ENCODE results near the gene DPAGT1. TPM values are rescaled to one million over a fixed set of nuclear protein-coding genes. Genes with fewer than 3 reads are reported as not detected.

The DPAGT1 gene
- total and polyA plus RNA-seq, 2 donors (not counting 3 experiments of a cell fraction or from before 2014, with no cell fraction given): 62.0 to 203 TPM

GRCh38 chr11:119091178-119091577 lies 10.5 kb downstream of the DPAGT1 start:
- no peaks in the 10 kb centered on the region for H3K9me1 ChIP-seq (replicated peaks; ENCODE audit: control insufficient read depth, extremely low read depth, insufficient read depth, low read length)
- peaks cover 33% of the 10 kb centered on the region for H3K79me2 ChIP-seq (ENCODE audit: control insufficient read depth, insufficient read depth, low read length)
- peaks cover 21% of the 10 kb centered on the region for H3K4me1 ChIP-seq (ENCODE audit: control insufficient read depth, extremely low read depth, insufficient read depth, low read length)
- FAIRE-seq: no peak
- intact Hi-C loops (cut with micrococcal nuclease): no loop called here
- H4K20me1 ChIP-seq (replicated peaks; ENCODE audit: control insufficient read depth, extremely low read depth, insufficient read depth, low read length): peaks cover 2% of the 10 kb centered on the region
- peak; percentile 55 for TF ChIP-seq POLR2A (IDR thresholded peaks at IDR 0.05; ENCODE audit: low read depth, low read length)
- TF ChIP-seq GATA2 (IDR thresholded peaks at IDR 0.05; ENCODE audit: insufficient read depth, insufficient read length, low read depth, low read length): no peak
- dilution Hi-C loops (cut with MboI; ENCODE audit: extremely low pct_ligation_motif_present, low sequenced_read_pairs): no loop called here
- no peak overlapping the region for H3K4me2 ChIP-seq (ENCODE audit: insufficient read depth, low read length)
- CTCF ChIA-PET: interaction anchor here (1.8 kb wide), 1 partner anchor 23 kb away, joined by 3 read pairs; the partner anchor contains the start of gene VPS11
- POLR2A ChIA-PET: interaction anchor here (0.8 kb wide), 1 partner anchor 11 kb away, joined by 3 read pairs; no protein-coding TSS in a partner anchor
- H3K27me3 ChIP-seq (ENCODE audit: control insufficient read depth in 2 of 2, insufficient read depth in 2 of 2, low read length in 2 of 2): no peaks in the 10 kb centered on the region
- H3K27ac ChIP-seq (ENCODE audit: insufficient read depth, low read depth, low read length): no peak overlapping the region
- no peak overlapping the region for H3K4me3 ChIP-seq (replicated peaks in 1 of 3; ENCODE audit: insufficient read depth in 1 of 3, low read depth in 1 of 3, low read length in 3 of 3)
- DNase-seq (ENCODE audit: low read depth, low spot score): no peak
- no peak overlapping the region for H2AFZ ChIP-seq (ENCODE audit: low read depth, low read length)
- BruUV-seq (replicated peaks): no TSS peak
- H3K9me3 ChIP-seq (replicated peaks; ENCODE audit: control insufficient read depth, insufficient read depth, low read length): no peaks in the 10 kb centered on the region
- H3K36me3 ChIP-seq (ENCODE audit: control insufficient read depth in 2 of 2, extremely low read depth in 1 of 2, insufficient read depth in 2 of 2, low read length in 2 of 2): peaks cover 2 to 3% of the 10 kb centered on the region in 2 experiments
- no peak overlapping the region for H3K9ac ChIP-seq (replicated peaks; ENCODE audit: extremely low read depth, insufficient read depth, low read length)

DNA sequence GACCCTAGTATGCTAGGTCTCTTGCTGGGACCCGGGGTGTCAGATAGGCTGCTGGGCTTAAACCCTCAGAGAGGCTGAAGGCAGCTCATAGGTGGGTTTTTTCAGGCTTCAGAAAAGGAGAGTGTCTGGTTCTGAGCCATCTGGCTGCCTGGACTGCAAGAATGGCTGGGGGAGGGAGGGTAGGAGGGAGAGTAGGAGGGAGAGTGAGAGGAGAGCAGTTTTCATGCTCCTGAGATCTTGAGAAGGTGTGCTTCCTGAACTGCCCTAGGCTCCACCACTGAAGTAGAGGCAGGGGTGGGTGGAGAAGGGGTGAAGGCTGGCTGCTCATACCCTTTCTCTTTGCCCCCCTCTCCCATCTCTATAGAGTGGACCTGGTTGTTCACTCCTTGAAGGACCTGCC lies 12.3 kb downstream of the DPAGT1 start:
- DNase-seq (ENCODE audit: low read depth, low spot score) (no peak), FAIRE-seq (no peak)
- Histone ChIP-seq H3K36me3 (ENCODE audit: control insufficient read depth in 2 of 2, extremely low read depth in 1 of 2, insufficient read depth in 2 of 2, low read length in 2 of 2) (peaks cover 2 to 3% of the 10 kb centered on the region in 2 experiments), H3K9ac (replicated peaks; ENCODE audit: extremely low read depth, insufficient read depth, low read length) (no peak overlapping the region), H2AFZ (ENCODE audit: low read depth, low read length) (no peak overlapping the region), H3K9me3 (replicated peaks; ENCODE audit: control insufficient read depth, insufficient read depth, low read length) (no peaks in the 10 kb centered on the region), H3K4me2 (ENCODE audit: insufficient read depth, low read length) (no peak overlapping the region), H3K9me1 (replicated peaks; ENCODE audit: control insufficient read depth, extremely low read depth, insufficient read depth, low read length) (no peaks in the 10 kb centered on the region), H4K20me1 (replicated peaks; ENCODE audit: control insufficient read depth, extremely low read depth, insufficient read depth, low read length) (peaks cover 2% of the 10 kb centered on the region), H3K79me2 (ENCODE audit: control insufficient read depth, insufficient read depth, low read length) (peaks cover 29% of the 10 kb centered on the region), H3K27ac (ENCODE audit: insufficient read depth, low read depth, low read length) (no peak overlapping the region), H3K4me1 (ENCODE audit: control insufficient read depth, extremely low read depth, insufficient read depth, low read length) (peaks cover 27% of the 10 kb centered on the region), H3K4me3 (replicated peaks in 1 of 3; ENCODE audit: insufficient read depth in 1 of 3, low read depth in 1 of 3, low read length in 3 of 3) (no peak overlapping the region), H3K27me3 (ENCODE audit: control insufficient read depth in 2 of 2, insufficient read depth in 2 of 2, low read length in 2 of 2) (no peaks in the 10 kb centered on the region)
- TF ChIP-seq POLR2AphosphoS5 (IDR thresholded peaks at IDR 0.05; ENCODE audit: insufficient read depth, low read depth, low read length): no peak
- TF ChIP-seq, protein P1, sequence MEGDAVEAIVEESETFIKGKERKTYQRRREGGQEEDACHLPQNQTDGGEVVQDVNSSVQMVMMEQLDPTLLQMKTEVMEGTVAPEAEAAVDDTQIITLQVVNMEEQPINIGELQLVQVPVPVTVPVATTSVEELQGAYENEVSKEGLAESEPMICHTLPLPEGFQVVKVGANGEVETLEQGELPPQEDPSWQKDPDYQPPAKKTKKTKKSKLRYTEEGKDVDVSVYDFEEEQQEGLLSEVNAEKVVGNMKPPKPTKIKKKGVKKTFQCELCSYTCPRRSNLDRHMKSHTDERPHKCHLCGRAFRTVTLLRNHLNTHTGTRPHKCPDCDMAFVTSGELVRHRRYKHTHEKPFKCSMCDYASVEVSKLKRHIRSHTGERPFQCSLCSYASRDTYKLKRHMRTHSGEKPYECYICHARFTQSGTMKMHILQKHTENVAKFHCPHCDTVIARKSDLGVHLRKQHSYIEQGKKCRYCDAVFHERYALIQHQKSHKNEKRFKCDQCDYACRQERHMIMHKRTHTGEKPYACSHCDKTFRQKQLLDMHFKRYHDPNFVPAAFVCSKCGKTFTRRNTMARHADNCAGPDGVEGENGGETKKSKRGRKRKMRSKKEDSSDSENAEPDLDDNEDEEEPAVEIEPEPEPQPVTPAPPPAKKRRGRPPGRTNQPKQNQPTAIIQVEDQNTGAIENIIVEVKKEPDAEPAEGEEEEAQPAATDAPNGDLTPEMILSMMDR (IDR thresholded peaks at IDR 0.05; ENCODE audit: extremely low read depth in 1 of 2, insufficient read depth in 1 of 2, low read depth in 1 of 2, low read length in 2 of 2): no peak
- no peak for TF ChIP-seq JUN (IDR thresholded peaks at IDR 0.05; ENCODE audit: borderline replicate concordance, insufficient read depth, insufficient read length, low read depth)
- TF ChIP-seq POLR2A (IDR thresholded peaks at IDR 0.05; ENCODE audit: low read depth, low read length): no peak
- POLR2A ChIA-PET: no interaction called here
- CTCF ChIA-PET: no interaction called here
- intact Hi-C loops (cut with micrococcal nuclease): loop anchor here (5.0 kb wide), 1 partner anchor 177 kb away; no protein-coding TSS in a partner anchor
- dilution Hi-C loops (cut with MboI; ENCODE audit: extremely low pct_ligation_motif_present, low sequenced_read_pairs): no loop called here
- no TSS peak for BruUV-seq (replicated peaks)
